HFFc6 (cell line): Measurements from ENCODE around the gene WASF2. TPM values are rescaled to one million over a fixed set of nuclear protein-coding genes. Genes with fewer than 3 reads are reported as not detected.

Experiments used
- DNase-seq: peaks from one replicate; pipeline ENCODE4 v3.0.0-alpha.2; 2018
- H3K27ac Mint-ChIP-seq: 2 replicates; pipeline ENCODE4 v1.8.0; 2020; ENCODE audit warnings: mild to moderate bottlenecking, mixed read lengths
- H3K27me3 Mint-ChIP-seq: 2 replicates; pipeline ENCODE4 v1.8.0; 2021; ENCODE audit warnings: mild to moderate bottlenecking, moderate library complexity, mixed read lengths; ENCODE audit not compliant: insufficient read depth
- H3K36me3 Mint-ChIP-seq: 2 replicates; pipeline ENCODE4 v1.8.0; 2021; ENCODE audit warnings: low read depth, mixed read lengths
- H3K4me1 Mint-ChIP-seq: 2 replicates; pipeline ENCODE4 v1.8.0; 2020; ENCODE audit warnings: low read depth, mixed read lengths
- H3K4me3 Mint-ChIP-seq: 2 replicates; pipeline ENCODE4 v1.8.0; 2020; ENCODE audit warnings: mild to moderate bottlenecking, moderate library complexity, mixed read lengths
- H3K9me3 Mint-ChIP-seq: 2 replicates; pipeline ENCODE4 v1.8.0; 2020; ENCODE audit warnings: mild to moderate bottlenecking, mixed read lengths
- total RNA-seq, 6 experiments: library from RNA; stranded (reverse); fragmentation: NEBNext Ultra II Directional; extraction: Animal tissue kit (Norgen Biotek cat#: 25700); gene quantifications; 2 replicates in 1 of 6; 3 replicates in 5 of 6; pipeline ENCODE4 v1.2.3, GENCODE V29; 2021
- TF ChIP-seq, protein P1 (sequence below): fragments of 200-600 bp; sonication (generic); IDR thresholded peaks from 2 replicates; pipeline ENCODE4 v1.5.0; 2021; ENCODE audit warnings: antibody characterized with exemption, mild to moderate bottlenecking

WASF2 gene
- total RNA-seq, 6 experiments from 2014 or later: 84.4 to 99.7 (median 93.1) TPM

DNA sequence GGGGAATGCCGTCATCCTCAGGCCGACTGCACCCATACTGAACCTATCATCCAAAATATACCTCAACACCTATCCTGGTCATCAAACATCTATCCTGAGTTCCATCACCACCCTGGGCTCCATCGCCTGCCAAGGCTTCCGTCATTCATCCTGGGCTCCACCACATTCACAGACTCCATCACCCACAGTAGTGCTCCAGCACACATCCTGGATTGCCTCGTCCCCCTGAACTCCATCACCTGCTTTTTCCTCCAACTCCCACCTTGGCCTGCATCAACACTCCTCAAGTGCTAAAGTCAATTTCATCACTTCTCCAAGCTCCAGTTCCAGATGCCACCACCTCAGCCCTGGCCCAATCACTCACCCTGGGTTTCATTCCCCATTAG lies 131.0 kb downstream of the WASF2 start:
- DNase-seq: no peak
- Mint-ChIP-seq H3K27ac (no peak overlapping the region), H3K4me3 (no peak overlapping the region), H3K36me3 (peaks cover 38% of the 10 kb centered on the region), H3K27me3 (peaks cover 2% of the 10 kb centered on the region), H3K4me1 (no peaks in the 10 kb centered on the region), H3K9me3 (no peaks in the 10 kb centered on the region)
- TF ChIP-seq, protein P1, sequence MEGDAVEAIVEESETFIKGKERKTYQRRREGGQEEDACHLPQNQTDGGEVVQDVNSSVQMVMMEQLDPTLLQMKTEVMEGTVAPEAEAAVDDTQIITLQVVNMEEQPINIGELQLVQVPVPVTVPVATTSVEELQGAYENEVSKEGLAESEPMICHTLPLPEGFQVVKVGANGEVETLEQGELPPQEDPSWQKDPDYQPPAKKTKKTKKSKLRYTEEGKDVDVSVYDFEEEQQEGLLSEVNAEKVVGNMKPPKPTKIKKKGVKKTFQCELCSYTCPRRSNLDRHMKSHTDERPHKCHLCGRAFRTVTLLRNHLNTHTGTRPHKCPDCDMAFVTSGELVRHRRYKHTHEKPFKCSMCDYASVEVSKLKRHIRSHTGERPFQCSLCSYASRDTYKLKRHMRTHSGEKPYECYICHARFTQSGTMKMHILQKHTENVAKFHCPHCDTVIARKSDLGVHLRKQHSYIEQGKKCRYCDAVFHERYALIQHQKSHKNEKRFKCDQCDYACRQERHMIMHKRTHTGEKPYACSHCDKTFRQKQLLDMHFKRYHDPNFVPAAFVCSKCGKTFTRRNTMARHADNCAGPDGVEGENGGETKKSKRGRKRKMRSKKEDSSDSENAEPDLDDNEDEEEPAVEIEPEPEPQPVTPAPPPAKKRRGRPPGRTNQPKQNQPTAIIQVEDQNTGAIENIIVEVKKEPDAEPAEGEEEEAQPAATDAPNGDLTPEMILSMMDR: no peak

DNA sequence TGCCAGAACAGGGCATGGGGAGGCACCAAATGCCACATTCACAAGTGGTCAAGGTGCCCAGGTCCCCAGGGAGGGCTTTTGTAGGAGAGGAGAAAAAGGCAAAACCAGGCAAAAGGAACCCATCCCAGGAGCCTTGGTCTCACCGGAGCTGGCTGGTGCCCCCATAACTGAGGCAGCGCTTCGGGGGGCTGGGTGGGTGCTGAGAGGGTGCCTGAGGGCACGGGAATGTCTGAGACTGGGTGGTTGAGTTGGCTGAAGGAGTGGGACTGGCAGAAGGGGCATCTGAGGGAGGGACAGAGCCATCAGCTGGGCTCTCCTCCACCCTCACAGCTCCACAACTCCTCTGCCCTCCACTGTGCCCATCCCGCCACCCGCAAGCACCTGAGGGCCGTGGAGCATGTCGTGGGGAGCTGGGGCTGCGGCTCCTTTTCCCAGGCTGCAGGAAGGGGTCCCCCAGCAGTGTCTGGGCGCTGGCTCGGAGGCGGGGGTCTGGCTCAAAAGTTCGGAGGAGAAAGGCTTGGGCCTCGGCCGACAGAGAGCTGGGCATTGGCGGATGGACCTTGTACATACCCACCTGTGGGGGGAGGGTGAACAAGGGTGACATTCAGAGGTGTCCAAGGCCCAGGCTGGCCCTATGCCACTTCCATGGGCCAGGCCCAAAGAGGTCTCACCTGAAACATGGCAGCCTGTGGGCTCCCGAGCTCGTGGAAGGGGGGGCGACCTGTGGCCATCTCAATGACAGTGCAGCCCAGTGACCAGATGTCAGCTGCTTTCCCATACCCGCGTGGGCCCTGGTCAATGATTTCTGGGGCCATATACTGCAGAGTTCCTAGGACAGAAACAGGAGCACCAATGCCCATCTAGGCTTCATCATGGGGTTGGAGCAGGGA lies 131.7 kb downstream of the WASF2 start:
- H3K4me3 Mint-ChIP-seq: no peak overlapping the region
- H3K27ac Mint-ChIP-seq: no peak overlapping the region
- H3K27me3 Mint-ChIP-seq: no peaks in the 10 kb centered on the region; the same call in 1 of the 2 replicates
- no peak for DNase-seq
- peaks cover 33% of the 10 kb centered on the region for H3K36me3 Mint-ChIP-seq
- H3K9me3 Mint-ChIP-seq: no peaks in the 10 kb centered on the region
- H3K4me1 Mint-ChIP-seq: no peaks in the 10 kb centered on the region
- TF ChIP-seq, protein P1: no peak

DNA sequence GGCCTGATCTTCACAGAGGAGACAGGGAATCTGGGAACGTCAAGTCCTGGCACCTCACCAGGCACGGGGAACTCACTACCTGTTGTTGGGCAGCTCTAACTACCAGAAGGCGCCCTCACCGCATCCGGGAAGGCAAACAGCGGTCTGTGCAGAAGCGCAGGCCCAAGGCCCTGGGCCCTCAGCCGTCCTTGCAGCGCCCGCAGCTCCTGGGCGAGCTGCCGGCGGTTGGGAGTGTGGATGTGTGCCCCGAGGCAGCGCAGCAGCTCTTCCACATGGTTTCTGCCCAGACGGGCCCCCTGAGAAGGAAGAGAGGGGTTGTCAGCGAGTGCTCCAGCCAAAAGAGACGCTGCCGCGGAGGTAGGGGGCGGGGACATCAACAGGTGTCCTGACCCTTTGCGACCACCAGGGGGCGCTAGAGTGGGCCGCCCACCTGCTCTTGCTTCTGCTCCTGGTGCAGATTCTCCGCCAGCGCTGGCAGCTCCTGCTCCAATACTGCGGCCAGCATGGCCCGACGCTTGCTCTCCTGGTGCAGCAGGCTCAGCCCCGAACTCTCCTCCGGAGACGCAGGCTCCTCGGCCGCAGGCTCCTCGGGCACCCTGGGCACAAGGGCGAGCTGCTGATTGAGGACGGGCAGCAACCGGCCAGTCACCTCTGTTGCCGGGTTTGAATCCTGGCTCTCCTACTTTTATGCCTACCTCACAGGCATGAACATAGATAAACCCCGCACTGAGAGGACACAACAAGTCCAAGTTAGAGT lies 132.5 kb downstream of the WASF2 start:
- no peaks in the 10 kb centered on the region for H3K4me1 Mint-ChIP-seq
- no peak overlapping the region for H3K27ac Mint-ChIP-seq
- H3K9me3 Mint-ChIP-seq: no peaks in the 10 kb centered on the region
- DNase-seq: no peak
- no peak overlapping the region for H3K4me3 Mint-ChIP-seq
- TF ChIP-seq, protein P1: peak; percentile 99
- no peaks in the 10 kb centered on the region; the same call in 1 of the 2 replicates for H3K27me3 Mint-ChIP-seq
- H3K36me3 Mint-ChIP-seq: peaks cover 28% of the 10 kb centered on the region

DNA sequence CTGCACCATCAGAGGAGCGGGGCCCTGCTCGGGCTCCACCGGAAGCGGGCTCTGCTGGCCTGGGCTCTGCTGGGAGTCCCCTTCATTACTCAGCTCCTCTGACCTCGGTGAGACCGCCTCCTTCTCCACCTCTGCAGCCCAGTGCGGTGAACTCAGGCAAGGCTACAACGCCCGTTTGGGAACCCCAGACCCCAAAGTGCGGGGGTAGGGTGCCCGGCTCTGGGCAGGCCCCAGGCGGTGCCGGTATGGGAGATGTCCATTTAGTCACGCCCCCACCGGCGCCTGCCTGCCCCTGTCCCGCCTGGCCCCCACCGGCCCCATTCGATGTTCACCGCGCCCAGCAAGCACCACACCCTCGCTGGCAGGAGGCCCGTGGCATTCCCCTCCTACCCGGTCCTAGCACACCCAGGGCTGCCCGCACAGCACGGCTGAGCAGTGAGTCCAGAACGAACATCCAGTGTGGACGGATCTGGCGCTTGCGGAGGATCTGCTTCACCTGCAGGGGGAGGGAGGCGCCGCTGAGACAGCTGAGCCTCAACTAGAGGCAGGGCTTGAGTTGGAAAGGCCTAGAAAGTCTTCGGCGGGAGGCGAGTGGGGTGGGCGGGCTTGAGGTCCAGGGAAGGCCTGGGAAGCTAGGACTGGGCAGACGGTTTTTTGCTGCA lies 133.2 kb downstream of the WASF2 start:
- no peak overlapping the region for H3K4me3 Mint-ChIP-seq
- DNase-seq: no peak
- TF ChIP-seq, protein P1: no peak
- H3K27me3 Mint-ChIP-seq: no peaks in the 10 kb centered on the region; the same call in 1 of the 2 replicates
- peaks cover 28% of the 10 kb centered on the region for H3K36me3 Mint-ChIP-seq
- no peaks in the 10 kb centered on the region for H3K9me3 Mint-ChIP-seq
- H3K4me1 Mint-ChIP-seq: no peaks in the 10 kb centered on the region
- H3K27ac Mint-ChIP-seq: no peak overlapping the region

DNA sequence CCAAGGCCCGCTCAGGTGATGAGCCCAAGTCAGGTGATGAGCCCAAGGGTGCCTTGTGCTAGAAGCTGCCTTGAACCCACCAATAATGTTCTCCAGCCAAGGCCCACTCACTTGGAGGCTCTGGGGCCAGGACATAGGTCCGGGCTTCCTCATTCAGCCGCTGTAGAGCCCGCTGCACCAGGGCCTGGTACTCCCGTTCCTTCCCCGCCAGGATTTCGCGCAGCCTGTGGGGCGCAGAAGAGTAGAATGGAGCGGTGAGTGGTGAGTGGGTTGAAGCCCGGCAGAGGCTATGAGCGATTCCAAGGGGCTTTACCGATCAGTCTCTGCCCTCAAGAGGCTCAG lies 133.7 kb downstream of the WASF2 start:
- TF ChIP-seq, protein P1: no peak
- DNase-seq: no peak
- Mint-ChIP-seq H3K4me3 (no peak overlapping the region), H3K27me3 (no peaks in the 10 kb centered on the region; the same call in 1 of the 2 replicates), H3K36me3 (peaks cover 28% of the 10 kb centered on the region), H3K27ac (no peak overlapping the region), H3K9me3 (no peaks in the 10 kb centered on the region), H3K4me1 (no peaks in the 10 kb centered on the region)
